CD14-positive monocyte (primary cell): Measurements from ENCODE around the gene FBLL1. TPM values are rescaled to one million over a fixed set of nuclear protein-coding genes. Genes with fewer than 3 reads are reported as not detected.

Source experiments
- DNase-seq, 3 donors: peaks; one replicate each; pipeline ENCODE4 v3.0.0-alpha.2; 2011 to 2022
- H2AFZ ChIP-seq: 2 replicates; pipeline ENCODE4 v1.6.0; 2012; ENCODE audit warnings: mild to moderate bottlenecking, low read depth, low read length, inconsistent platforms; ENCODE audit not compliant: insufficient read depth, poor library complexity, severe bottlenecking
- H3K27ac ChIP-seq, 2 donors: 1 replicate in 1 of 2; 2 replicates in 1 of 2; pipeline ENCODE4 v1.5.1; 2012 to 2013; ENCODE audit warnings: low read length in 2 of 2, control low read depth in 1 of 2, inconsistent platforms in 1 of 2, low read depth in 1 of 2, mild to moderate bottlenecking in 1 of 2
- H3K27me3 ChIP-seq, 2 donors: one replicate each; pipeline versions ENCODE4 v1.6.0 to v1.6.1; 2011 to 2013; ENCODE audit warnings: low read length in 2 of 2; ENCODE audit not compliant: control insufficient read depth in 2 of 2, insufficient read depth in 2 of 2
- H3K36me3 ChIP-seq, 2 donors: replicated peaks in 1 of 2; 1 replicate in 1 of 2; 2 replicates in 1 of 2; pipeline versions ENCODE4 v1.5.1 to v1.6.1; 2012 to 2013; ENCODE audit warnings: low read length in 2 of 2, control low read depth in 1 of 2, inconsistent platforms in 1 of 2, mild to moderate bottlenecking in 1 of 2; ENCODE audit not compliant: insufficient read depth in 2 of 2, control insufficient read depth in 1 of 2
- H3K4me1 ChIP-seq, 2 donors: 1 replicate in 1 of 2; 2 replicates in 1 of 2; pipeline versions ENCODE4 v1.5.1 to v1.6.1; 2012 to 2013; ENCODE audit warnings: low read length in 2 of 2, control low read depth in 1 of 2, inconsistent platforms in 1 of 2, mild to moderate bottlenecking in 1 of 2, moderate library complexity in 1 of 2; ENCODE audit not compliant: insufficient read depth in 2 of 2, control insufficient read depth in 1 of 2
- H3K4me2 ChIP-seq: replicated peaks from 2 replicates; pipeline ENCODE3; 2012; ENCODE audit warnings: low read length, moderate library complexity, mild to moderate bottlenecking; ENCODE audit not compliant: poor library complexity, severe bottlenecking; ENCODE audit errors: extremely low read depth
- H3K4me3 ChIP-seq, 3 experiments: fragments of 200-600 bp in 1 of 3; sonication (generic) in 1 of 3; replicated peaks in 1 of 3; 1 replicate in 2 of 3; 2 replicates in 1 of 3; pipeline ENCODE4 v1.5.1; 2011 to 2013; ENCODE audit warnings: low read length in 3 of 3, mild to moderate bottlenecking in 3 of 3, control low read depth in 2 of 3, low read depth in 2 of 3, inconsistent platforms in 1 of 3, moderate library complexity in 1 of 3
- H3K79me2 ChIP-seq: 2 replicates; pipeline ENCODE4 v1.6.0; 2012; ENCODE audit warnings: mild to moderate bottlenecking, control low read depth, inconsistent platforms, low read length, moderate library complexity; ENCODE audit not compliant: insufficient read depth
- H3K9ac ChIP-seq: 2 replicates; pipeline ENCODE4 v1.6.0; 2017; ENCODE audit warnings: low read length, mild to moderate bottlenecking; ENCODE audit not compliant: insufficient read depth, poor library complexity, severe bottlenecking
- H3K9me3 ChIP-seq, 2 donors: replicated peaks in 1 of 2; 1 replicate in 1 of 2; 2 replicates in 1 of 2; pipeline versions ENCODE4 v1.5.1 to v1.6.1; 2012 to 2013; ENCODE audit warnings: low read length in 2 of 2, control low read depth in 1 of 2; ENCODE audit not compliant: control insufficient read depth in 1 of 2, insufficient read depth in 1 of 2
- H4K20me1 ChIP-seq: 2 replicates; pipeline ENCODE4 v1.6.0; 2012; ENCODE audit warnings: mild to moderate bottlenecking, low read length, control low read depth, moderate library complexity; ENCODE audit not compliant: insufficient read depth
- H3K27ac Mint-ChIP-seq, 7 donors: one replicate each; pipeline ENCODE4 v1.8.0; 2020; ENCODE audit warnings: mild to moderate bottlenecking in 7 of 7, mixed read lengths in 7 of 7, moderate library complexity in 6 of 7, inconsistent platforms in 2 of 7
- H3K27me3 Mint-ChIP-seq, 3 donors: one replicate each; pipeline ENCODE4 v1.8.0; 2021 to 2022; ENCODE audit warnings: low read depth in 3 of 3, mild to moderate bottlenecking in 3 of 3, mixed read lengths in 3 of 3, moderate library complexity in 3 of 3, inconsistent platforms in 1 of 3
- H3K36me3 Mint-ChIP-seq, 2 donors: one replicate each; pipeline ENCODE4 v1.8.0; 2020; ENCODE audit warnings: mixed read lengths in 2 of 2, inconsistent platforms in 1 of 2, mild to moderate bottlenecking in 1 of 2
- H3K4me1 Mint-ChIP-seq: one replicate; pipeline ENCODE4 v1.8.0; 2020; ENCODE audit warnings: mild to moderate bottlenecking, mixed read lengths
- H3K4me3 Mint-ChIP-seq, 2 donors: one replicate each; pipeline ENCODE4 v1.8.0; 2020; ENCODE audit warnings: mild to moderate bottlenecking in 2 of 2, mixed read lengths in 2 of 2, moderate library complexity in 1 of 2
- H3K9me3 Mint-ChIP-seq, 7 donors: one replicate each; pipeline ENCODE4 v1.8.0; 2020 to 2022; ENCODE audit warnings: mixed read lengths in 7 of 7, mild to moderate bottlenecking in 6 of 7, moderate library complexity in 6 of 7, inconsistent platforms in 2 of 7
- CTCF ChIP-seq: fragments of 200-600 bp; IDR thresholded peaks from one replicate; pipeline ENCODE4 v1.8.0; 2022; ENCODE audit warnings: antibody characterized with exemption, mild to moderate bottlenecking
- WGBS: methylation state at CpG from one replicate; pipeline ENCODE4 v1.1.5; 2013; ENCODE audit warnings: missing lambda C conversion rate; ENCODE audit not compliant: insufficient coverage; 5-methylcytosine and 5-hydroxymethylcytosine counted together
- intact Hi-C, 2 donors: fragments of 100-400 bp; cut with micrococcal nuclease; formaldehyde crosslinking; loops; one replicate each; pipeline versions ENCODE4 v1.15.0 to v1.15.1; 2023
- polyA plus RNA-seq, 3 donors: library from polyadenylated mRNA; depleted of rRNA in 1 of 3; unstranded in 2 of 3; stranded (reverse) in 1 of 3; fragments of 300-500 nt in 2 of 3; fragments of >200 nt in 1 of 3; fragmentation: Illumina TruSeq in 2 of 3; gene quantifications; 1 replicate in 2 of 3; 2 replicates in 1 of 3; pipeline ENCODE4 v1.2.3, GENCODE V29; 2012 to 2021

FBLL1 gene
- polyA plus RNA-seq, 3 donors: 0.08 TPM; not detected in 2

- TF ChIP-seq CTCF: no peak
- H3K9me3 Mint-ChIP-seq: no peaks in the 10 kb centered on the region
- no peak overlapping the region for H3K27ac Mint-ChIP-seq
- Histone ChIP-seq H3K79me2 (no peaks in the 10 kb centered on the region), H3K4me1 (no peaks in the 10 kb centered on the region), H3K4me2 (no peak overlapping the region), H3K9ac (no peak overlapping the region), H3K27me3 (no peaks in the 10 kb centered on the region), H4K20me1 (peaks cover 20% of the 10 kb centered on the region), H3K4me3 (no peak overlapping the region), H3K9me3 (no peaks in the 10 kb centered on the region), H2AFZ (no peak overlapping the region), H3K27ac (no peak overlapping the region), H3K36me3 (peaks cover 87 to 98% of the 10 kb centered on the region in 2 donors)
- intact Hi-C loops: no loop called here
- peaks cover 83 to 89% of the 10 kb centered on the region in 2 donors for H3K36me3 Mint-ChIP-seq
- H3K27me3 Mint-ChIP-seq: no peaks in the 10 kb centered on the region
- DNase-seq: no peak
- 100% methylated on average over 4 of the region's 5 CpGs for WGBS
- no peak overlapping the region for H3K4me3 Mint-ChIP-seq
- H3K4me1 Mint-ChIP-seq: no peaks in the 10 kb centered on the region
Observed at GRCh38 chr5:168494057-168494555, 35.0 kb upstream of the FBLL1 start.

- H3K9me3 ChIP-seq: no peaks in the 10 kb centered on the region
- H3K27me3 Mint-ChIP-seq: no peaks in the 10 kb centered on the region
- peaks cover 77 to 91% of the 10 kb centered on the region in 2 donors for H3K36me3 ChIP-seq
- peaks cover 65 to 87% of the 10 kb centered on the region in 2 donors for H3K36me3 Mint-ChIP-seq
- H2AFZ ChIP-seq: no peak overlapping the region
- no peaks in the 10 kb centered on the region for H4K20me1 ChIP-seq
- H3K4me2 ChIP-seq: no peak overlapping the region
- H3K9ac ChIP-seq: no peak overlapping the region
- H3K9me3 Mint-ChIP-seq: no peaks in the 10 kb centered on the region
- no peaks in the 10 kb centered on the region for H3K4me1 Mint-ChIP-seq
- H3K4me1 ChIP-seq: no peaks in the 10 kb centered on the region
- no peaks in the 10 kb centered on the region for H3K27me3 ChIP-seq
- no peak overlapping the region for H3K4me3 ChIP-seq
- intact Hi-C loops: no loop called here
- no peak overlapping the region for H3K27ac ChIP-seq
- H3K27ac Mint-ChIP-seq: no peak overlapping the region
- no peak for TF ChIP-seq CTCF
- no CpG with 5 or more reads among the region's 7 CpGs for WGBS
- DNase-seq: no peak
- H3K79me2 ChIP-seq: no peaks in the 10 kb centered on the region
- no peak overlapping the region for H3K4me3 Mint-ChIP-seq
Observed at GRCh38 chr5:168502563-168503237, 26.4 kb upstream of the FBLL1 start.
